BLaER1 treated with 17β-estradiol and CSF1 and Interleukin-3, amounts not matched to agents 10 nM and 100 nM (cell line): Measurements from ENCODE around the gene CSF2.

Experiments used
- H3K27ac ChIP-seq, 11 experiments: shearing (Covaris generic); formaldehyde crosslinking; 2 replicates each; pipeline ENCODE4 v1.8.1; 2022
- H3K27me3 ChIP-seq, 11 experiments: shearing (Covaris generic); formaldehyde crosslinking; 2 replicates each; pipeline ENCODE4 v1.8.1; 2022
- H3K36me3 ChIP-seq, 11 experiments: shearing (Covaris generic); formaldehyde crosslinking; 2 replicates each; pipeline ENCODE4 v1.8.1; 2022
- H3K4me1 ChIP-seq, 10 experiments: shearing (Covaris generic); formaldehyde crosslinking; 2 replicates each; pipeline ENCODE4 v1.8.1; 2022
- H3K4me2 ChIP-seq, 11 experiments: shearing (Covaris generic); formaldehyde crosslinking; 2 replicates each; pipeline ENCODE4 v1.8.1; 2022
- H3K4me3 ChIP-seq, 10 experiments: shearing (Covaris generic); formaldehyde crosslinking; 2 replicates each; pipeline ENCODE4 v1.8.1; 2022
- H3K9ac ChIP-seq, 11 experiments: shearing (Covaris generic); formaldehyde crosslinking; 2 replicates each; pipeline ENCODE4 v1.8.1; 2022
- H3K9me3 ChIP-seq, 11 experiments: shearing (Covaris generic); formaldehyde crosslinking; replicated peaks in 1 of 11; 2 replicates each; pipeline ENCODE4 v1.8.1; 2022
- H4K20me1 ChIP-seq, 11 experiments: shearing (Covaris generic); formaldehyde crosslinking; 2 replicates each; pipeline ENCODE4 v1.8.1; 2022
- Cebpa-rat ChIP-seq, 11 experiments: shearing (Covaris generic); IDR thresholded peaks; 2 replicates each; pipeline ENCODE4 v1.8.1; 2022

The CSF2 gene

GRCh38 chr5:132033122-132033521 lies 40.5 kb upstream of the CSF2 start:
- TF ChIP-seq Cebpa-rat (IDR thresholded peaks at IDR 0.05) = no peak
- Histone ChIP-seq H3K27me3 (no peaks in the 10 kb centered on the region), H3K4me1 (no peaks in the 10 kb centered on the region), H4K20me1 (no peaks in the 10 kb centered on the region), H3K9ac (no peak overlapping the region), H3K4me3 (no peak overlapping the region), H3K27ac (no peak overlapping the region), H3K36me3 (no peaks in the 10 kb centered on the region), H3K9me3 (peaks cover 0 to 16% (median 0%) of the 10 kb centered on the region in 11 experiments; a peak in 3 of 22 replicates), H3K4me2 (no peak overlapping the region)

- H3K9me3 ChIP-seq = peaks cover 0 to 22% (median 0%) of the 10 kb centered on the region in 11 experiments; a peak in 5 of 22 replicates
- H3K27me3 ChIP-seq = no peaks in the 10 kb centered on the region
- no peak overlapping the region for H3K9ac ChIP-seq
- no peak for TF ChIP-seq Cebpa-rat (IDR thresholded peaks at IDR 0.05)
- no peaks in the 10 kb centered on the region for H4K20me1 ChIP-seq
- no peaks in the 10 kb centered on the region for H3K4me1 ChIP-seq
- H3K27ac ChIP-seq = no peak overlapping the region
- H3K4me3 ChIP-seq = no peak overlapping the region
- H3K4me2 ChIP-seq = no peak overlapping the region
- H3K36me3 ChIP-seq = no peaks in the 10 kb centered on the region
Measured at GRCh38 chr5:132037353-132037752, 36.2 kb upstream of the CSF2 start.

GRCh38 chr5:132044207-132044606 lies 29.4 kb upstream of the CSF2 start:
- Histone ChIP-seq H3K36me3 (no peaks in the 10 kb centered on the region), H4K20me1 (no peaks in the 10 kb centered on the region), H3K9ac (no peak overlapping the region), H3K27me3 (0 out of 22 replicates have a peak, but pooled peaks cover 0 to 5% (median 0%) of the 10 kb centered on the region in 11 experiments), H3K9me3 (peaks cover 7 to 22% (median 17%) of the 10 kb centered on the region in 11 experiments; a peak in 17 of 22 replicates), H3K4me3 (no peak overlapping the region), H3K4me2 (peak overlapping the region in 3 of 11 experiments; percentile 5 to 84 (median 23); a peak in 5 of 22 replicates), H3K27ac (no peak overlapping the region), H3K4me1 (peaks cover 0 to 15% (median 0%) of the 10 kb centered on the region in 10 experiments; a peak in 7 of 20 replicates)
- TF ChIP-seq Cebpa-rat (IDR thresholded peaks at IDR 0.05) = no peak

GRCh38 chr5:132046880-132047299 lies 26.7 kb upstream of the CSF2 start:
- Histone ChIP-seq H3K27me3 (peaks cover 0 to 5% (median 0%) of the 10 kb centered on the region in 11 experiments; a peak in 1 of 22 replicates), H3K9me3 (peaks cover 7 to 22% (median 17%) of the 10 kb centered on the region in 11 experiments; a peak in 17 of 22 replicates), H3K36me3 (no peaks in the 10 kb centered on the region), H3K4me1 (peaks cover 0 to 28% (median 3%) of the 10 kb centered on the region in 10 experiments; a peak in 8 of 20 replicates), H3K4me3 (no peak overlapping the region), H3K9ac (no peak overlapping the region), H3K27ac (no peak overlapping the region), H4K20me1 (no peaks in the 10 kb centered on the region; a peak in 1 of 22 replicates), H3K4me2 (no peak overlapping the region)
- no peak for TF ChIP-seq Cebpa-rat (IDR thresholded peaks at IDR 0.05)

- Histone ChIP-seq H4K20me1 (no peaks in the 10 kb centered on the region; a peak in 1 of 22 replicates), H3K9ac (no peak overlapping the region), H3K36me3 (no peaks in the 10 kb centered on the region), H3K27me3 (peaks cover 0 to 5% (median 0%) of the 10 kb centered on the region in 11 experiments; a peak in 1 of 22 replicates), H3K4me3 (no peak overlapping the region), H3K4me1 (peaks cover 0 to 20% (median 3%) of the 10 kb centered on the region in 10 experiments; a peak in 8 of 20 replicates), H3K9me3 (peaks cover 0 to 8% (median 4%) of the 10 kb centered on the region in 11 experiments; a peak in 15 of 22 replicates), H3K4me2 (no peak overlapping the region), H3K27ac (no peak overlapping the region)
- TF ChIP-seq Cebpa-rat (IDR thresholded peaks at IDR 0.05) = no peak
Measured at GRCh38 chr5:132049093-132049492, 24.5 kb upstream of the CSF2 start.

GRCh38 chr5:132049559-132049958 lies 24.0 kb upstream of the CSF2 start:
- Histone ChIP-seq H3K27me3 (peaks cover 0 to 5% (median 0%) of the 10 kb centered on the region in 11 experiments; a peak in 1 of 22 replicates), H3K4me3 (no peak overlapping the region), H4K20me1 (no peaks in the 10 kb centered on the region; a peak in 1 of 22 replicates)

GRCh38 chr5:132050136-132050535 lies 23.5 kb upstream of the CSF2 start:
- Histone ChIP-seq H3K36me3 (no peaks in the 10 kb centered on the region), H3K4me3 (no peak overlapping the region), H3K4me2 (peak overlapping the region in 4 of 11 experiments; percentile 22 to 66 (median 34); a peak in 6 of 22 replicates), H3K27ac (no peak overlapping the region), H4K20me1 (no peaks in the 10 kb centered on the region; a peak in 1 of 22 replicates), H3K27me3 (peaks cover 0 to 8% (median 0%) of the 10 kb centered on the region in 11 experiments; a peak in 1 of 22 replicates), H3K9ac (no peak overlapping the region), H3K4me1 (peaks cover 0 to 13% (median 3%) of the 10 kb centered on the region in 10 experiments; a peak in 7 of 20 replicates), H3K9me3 (no peaks in the 10 kb centered on the region)
- TF ChIP-seq Cebpa-rat (IDR thresholded peaks at IDR 0.05) = no peak

More at GRCh38 chr5:132049559-132049958, 24.0 kb upstream of the CSF2 start:
- no peak overlapping the region for H3K27ac ChIP-seq
- no peaks in the 10 kb centered on the region for H3K36me3 ChIP-seq
- no peak for TF ChIP-seq Cebpa-rat (IDR thresholded peaks at IDR 0.05)
- H3K4me1 ChIP-seq = peaks cover 0 to 16% (median 3%) of the 10 kb centered on the region in 10 experiments; a peak in 6 of 20 replicates
- no peak overlapping the region for H3K9ac ChIP-seq
- H3K9me3 ChIP-seq = peaks cover 0 to 3% (median 0%) of the 10 kb centered on the region in 11 experiments; a peak in 3 of 22 replicates
- H3K4me2 ChIP-seq = peak overlapping the region in 3 of 11 experiments; percentile 22 to 66 (median 43); a peak in 4 of 22 replicates

- Histone ChIP-seq H3K27ac (no peak overlapping the region), H4K20me1 (no peaks in the 10 kb centered on the region; a peak in 1 of 22 replicates), H3K36me3 (no peaks in the 10 kb centered on the region), H3K27me3 (peaks cover 0 to 8% (median 0%) of the 10 kb centered on the region in 11 experiments; a peak in 1 of 22 replicates), H3K4me1 (peaks cover 5 to 14% (median 9%) of the 10 kb centered on the region in 10 experiments), H3K4me3 (no peak overlapping the region), H3K9me3 (no peaks in the 10 kb centered on the region), H3K4me2 (peak overlapping the region in 3 of 11 experiments; percentile 25 to 66 (median 43); a peak in 4 of 22 replicates), H3K9ac (no peak overlapping the region)
- no peak for TF ChIP-seq Cebpa-rat (IDR thresholded peaks at IDR 0.05)
Measured at GRCh38 chr5:132050661-132051552, 22.7 kb upstream of the CSF2 start.

- TF ChIP-seq Cebpa-rat (IDR thresholded peaks at IDR 0.05) = no peak
- no peak overlapping the region for H3K4me2 ChIP-seq
- H3K9ac ChIP-seq = no peak overlapping the region
- no peaks in the 10 kb centered on the region for H3K36me3 ChIP-seq
- no peaks in the 10 kb centered on the region; a peak in 1 of 22 replicates for H4K20me1 ChIP-seq
- H3K27me3 ChIP-seq = peaks cover 0 to 13% (median 0%) of the 10 kb centered on the region in 11 experiments; a peak in 1 of 22 replicates
- no peak overlapping the region for H3K4me3 ChIP-seq
- H3K9me3 ChIP-seq = no peaks in the 10 kb centered on the region
- no peak overlapping the region for H3K27ac ChIP-seq
- H3K4me1 ChIP-seq = peaks cover 19 to 28% (median 23%) of the 10 kb centered on the region in 10 experiments
Measured at GRCh38 chr5:132052520-132052919, 21.1 kb upstream of the CSF2 start.
